Measurements from ENCODE around the gene PRR13. TPM values are rescaled to one million over a fixed set of nuclear protein-coding genes. Genes with fewer than 3 reads are reported as not detected.

The PRR13 gene
- total RNA-seq, 1 donor from 2014 or later, result 67.2 TPM

DNA sequence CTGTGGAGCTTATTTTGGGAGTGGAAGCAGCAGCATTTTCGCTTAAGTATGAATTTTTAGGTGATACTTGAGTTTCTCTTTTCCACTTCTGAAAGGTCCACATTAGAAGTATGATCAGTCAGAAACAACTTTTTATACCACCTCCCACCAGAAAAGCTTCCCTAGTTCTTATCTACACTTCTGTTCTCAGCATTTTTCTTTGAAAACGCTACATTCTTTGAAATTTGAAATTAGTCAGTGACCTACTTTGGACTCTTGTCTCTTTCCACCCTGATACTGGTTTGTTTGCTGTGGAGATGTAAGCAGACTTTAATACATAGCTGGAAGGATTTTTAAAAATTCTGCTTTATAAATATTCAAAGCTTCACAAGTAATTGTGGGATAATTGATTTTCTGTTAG is 32.5 kb downstream of the PRR13 start:
- peaks cover 55% of the 10 kb centered on the region for H3K4me1 Mint-ChIP-seq
- peaks cover 54% of the 10 kb centered on the region for H3K36me3 Mint-ChIP-seq
- no peak overlapping the region for H3K4me3 Mint-ChIP-seq
- TF ChIP-seq CTCF (IDR thresholded peaks at IDR 0.05) (no peak), EZH2phosphoT487 (IDR thresholded peaks at IDR 0.05) (no peak), EZH2 (IDR thresholded peaks at IDR 0.05) (no peak)
- no peaks in the 10 kb centered on the region for H3K9me3 Mint-ChIP-seq
- no peak overlapping the region for H2AFZ ChIP-seq (replicated peaks)
- H3K9me3 ChIP-seq (ENCODE audit: low read depth), result no peaks in the 10 kb centered on the region
- H3K4me2 ChIP-seq, result peak overlapping the region; percentile 52
- no peak for DNase-seq (ENCODE audit: low spot score)
- peaks cover 100% of the 10 kb centered on the region for H4K20me1 ChIP-seq (ENCODE audit: low read depth)
- peak overlapping the region; percentile 14 for H3K9ac ChIP-seq
- peak overlapping the region; percentile 80 for H3K27ac ChIP-seq
- H3K27me3 ChIP-seq, result no peaks in the 10 kb centered on the region
- H3K36me3 ChIP-seq, result peaks cover 41% of the 10 kb centered on the region
- H3K27ac Mint-ChIP-seq, result no peak overlapping the region
- H3K4me3 ChIP-seq, result peak overlapping the region; percentile 7
- peaks cover 69% of the 10 kb centered on the region for H3K4me1 ChIP-seq
- peaks cover 100% of the 10 kb centered on the region for H3K79me2 ChIP-seq (ENCODE audit: low read depth)
- H3K27me3 Mint-ChIP-seq (ENCODE audit: insufficient read depth, low read depth), result peaks cover 2% of the 10 kb centered on the region
- peaks cover 96% of the 10 kb centered on the region for H3F3A ChIP-seq (ENCODE audit: low read depth)

DNA sequence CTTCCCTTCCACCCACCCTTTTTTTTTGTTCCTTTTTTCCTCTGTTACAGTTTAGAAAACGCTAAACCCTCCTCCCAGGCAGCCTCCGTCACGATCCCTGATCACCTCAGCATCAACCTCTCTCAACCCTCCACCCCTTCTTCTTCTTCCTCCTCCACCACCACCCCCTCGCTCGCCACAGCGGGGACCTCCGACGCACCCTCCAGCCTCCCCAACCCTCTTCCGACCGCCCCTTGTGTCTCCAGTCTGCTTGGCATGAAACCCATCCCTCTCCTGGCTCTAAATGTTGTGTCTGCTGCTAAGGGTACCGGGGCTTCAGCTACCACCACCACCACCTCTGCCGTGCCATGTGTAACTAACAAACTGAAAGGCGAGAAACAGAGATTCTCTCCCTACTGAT is 33.3 kb downstream of the PRR13 start:
- Histone ChIP-seq H3K27ac (peak overlapping the region; percentile 80), H3K79me2 (ENCODE audit: low read depth) (peaks cover 99% of the 10 kb centered on the region), H3K4me2 (peak overlapping the region; percentile 52), H3F3A (ENCODE audit: low read depth) (peaks cover 96% of the 10 kb centered on the region), H3K4me1 (peaks cover 77% of the 10 kb centered on the region), H3K4me3 (no peak overlapping the region), H3K27me3 (no peaks in the 10 kb centered on the region), H3K9me3 (ENCODE audit: low read depth) (no peaks in the 10 kb centered on the region), H3K9ac (no peak overlapping the region), H2AFZ (replicated peaks) (no peak overlapping the region), H4K20me1 (ENCODE audit: low read depth) (peaks cover 100% of the 10 kb centered on the region), H3K36me3 (peaks cover 44% of the 10 kb centered on the region)
- TF ChIP-seq CTCF (IDR thresholded peaks at IDR 0.05), result no peak
- no peak for TF ChIP-seq EZH2phosphoT487 (IDR thresholded peaks at IDR 0.05)
- no peak for TF ChIP-seq EZH2 (IDR thresholded peaks at IDR 0.05)
- no peak for DNase-seq (ENCODE audit: low spot score)
- Mint-ChIP-seq H3K4me1 (peaks cover 60% of the 10 kb centered on the region), H3K27ac (peak overlapping the region; percentile 86), H3K36me3 (peaks cover 60% of the 10 kb centered on the region), H3K4me3 (no peak overlapping the region), H3K27me3 (ENCODE audit: insufficient read depth, low read depth) (peaks cover 2% of the 10 kb centered on the region), H3K9me3 (no peaks in the 10 kb centered on the region)

DNA sequence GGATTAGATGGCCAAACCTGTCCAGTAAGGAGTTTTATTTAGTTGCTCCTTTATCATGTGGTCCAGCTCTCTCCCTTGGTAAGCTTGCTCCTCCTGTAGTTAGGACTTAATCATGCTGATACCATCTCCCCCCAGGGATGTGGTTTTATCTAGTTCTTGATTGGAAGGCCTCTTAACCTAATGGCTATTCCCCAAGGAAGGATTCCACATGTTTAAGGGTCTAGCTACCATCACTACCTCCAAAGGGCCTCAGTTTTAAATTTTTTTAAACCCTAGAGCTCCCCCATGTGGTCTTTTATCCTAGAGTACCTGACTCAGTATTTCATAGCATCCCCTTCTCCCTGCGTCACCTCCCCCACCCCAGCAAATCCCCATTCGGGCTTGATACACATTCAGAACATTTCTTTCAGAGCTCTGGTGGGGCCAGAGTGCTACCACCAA is 35.3 kb downstream of the PRR13 start:
- H4K20me1 ChIP-seq (ENCODE audit: low read depth), result peaks cover 100% of the 10 kb centered on the region

More for the DNA sequence above, 35.3 kb downstream of the PRR13 start:
- no peaks in the 10 kb centered on the region for H3K27me3 ChIP-seq
- peaks cover 81% of the 10 kb centered on the region for H3K4me1 ChIP-seq
- no peak overlapping the region for H3K27ac Mint-ChIP-seq
- H3K9ac ChIP-seq, result no peak overlapping the region
- H3K9me3 Mint-ChIP-seq, result no peaks in the 10 kb centered on the region
- peaks cover 100% of the 10 kb centered on the region for H3F3A ChIP-seq (ENCODE audit: low read depth)
- H3K27me3 Mint-ChIP-seq (ENCODE audit: insufficient read depth, low read depth), result peaks cover 3% of the 10 kb centered on the region
- peaks cover 86% of the 10 kb centered on the region for H3K79me2 ChIP-seq (ENCODE audit: low read depth)
- H3K27ac ChIP-seq, result no peak overlapping the region
- peaks cover 55% of the 10 kb centered on the region for H3K36me3 Mint-ChIP-seq
- peak; percentile 46 for DNase-seq (ENCODE audit: low spot score)
- no peak overlapping the region for H3K4me2 ChIP-seq
- H2AFZ ChIP-seq (replicated peaks), result no peak overlapping the region
- no peak overlapping the region for H3K4me3 ChIP-seq
- no peak overlapping the region for H3K4me3 Mint-ChIP-seq
- peaks cover 51% of the 10 kb centered on the region for H3K36me3 ChIP-seq
- H3K4me1 Mint-ChIP-seq, result peaks cover 57% of the 10 kb centered on the region
- TF ChIP-seq EZH2 (IDR thresholded peaks at IDR 0.05) (no peak), CTCF (IDR thresholded peaks at IDR 0.05) (peak; percentile 54), EZH2phosphoT487 (IDR thresholded peaks at IDR 0.05) (no peak)
- H3K9me3 ChIP-seq (ENCODE audit: low read depth), result no peaks in the 10 kb centered on the region

All from neural progenitor cell (in vitro differentiated cells).